H9 (cell line): ENCODE measurements around the gene FAM24A. TPM values are rescaled to one million over a fixed set of nuclear protein-coding genes. Genes with fewer than 3 reads are reported as not detected.

Source experiments
- DNase-seq: peaks from one replicate; pipeline ENCODE4 v3.0.0-alpha.2; 2017
- H2AFZ ChIP-seq: one replicate; pipeline ENCODE4 v1.6.1; 2013; ENCODE audit warnings: mild to moderate bottlenecking, low read length, control low read depth, moderate library complexity
- H2AK5ac ChIP-seq: 2 replicates; pipeline ENCODE4 v1.6.1; 2013; ENCODE audit warnings: low read length, control low read depth, mixed read lengths; ENCODE audit not compliant: insufficient read length
- H2BK120ac ChIP-seq: one replicate; pipeline ENCODE4 v1.6.1; 2013; ENCODE audit warnings: low read depth, mild to moderate bottlenecking, low read length, control low read depth, inconsistent platforms; ENCODE audit not compliant: poor library complexity, severe bottlenecking
- H2BK12ac ChIP-seq: 2 replicates; pipeline ENCODE4 v1.6.1; 2013; ENCODE audit warnings: low read length, control low read depth, mixed read lengths, low read depth; ENCODE audit not compliant: insufficient read length
- H2BK15ac ChIP-seq: 2 replicates; pipeline ENCODE4 v1.6.1; 2013; ENCODE audit warnings: low read depth, low read length, control low read depth
- H2BK20ac ChIP-seq: one replicate; pipeline ENCODE4 v1.6.1; 2013; ENCODE audit warnings: low read depth, mild to moderate bottlenecking, low read length, control low read depth, inconsistent platforms; ENCODE audit not compliant: poor library complexity, severe bottlenecking
- H2BK5ac ChIP-seq: 2 replicates; pipeline ENCODE4 v1.6.1; 2013; ENCODE audit warnings: low read length, control low read depth, mixed read lengths; ENCODE audit not compliant: insufficient read length
- H3K14ac ChIP-seq: 2 replicates; pipeline ENCODE4 v1.6.1; 2013; ENCODE audit warnings: low read length, control low read depth; ENCODE audit not compliant: insufficient read depth
- H3K18ac ChIP-seq: 2 replicates; pipeline ENCODE4 v1.6.1; 2013; ENCODE audit warnings: low read depth, mild to moderate bottlenecking, mixed read lengths, low read length, control low read depth; ENCODE audit not compliant: insufficient read length
- H3K23ac ChIP-seq: 2 replicates; pipeline ENCODE4 v1.6.1; 2013; ENCODE audit warnings: low read length, control low read depth, mixed read lengths, low read depth; ENCODE audit not compliant: insufficient read length
- H3K23me2 ChIP-seq: 2 replicates; pipeline ENCODE4 v1.6.1; 2013; ENCODE audit warnings: low read depth, mild to moderate bottlenecking, mixed read lengths, low read length, control low read depth; ENCODE audit not compliant: insufficient read length, poor library complexity, severe bottlenecking
- H3K27ac ChIP-seq: 2 replicates; pipeline ENCODE4 v1.5.1; 2013; ENCODE audit warnings: low read length, control low read depth, mixed read lengths, low read depth; ENCODE audit not compliant: insufficient read length
- H3K27me3 ChIP-seq: 2 replicates; pipeline ENCODE4 v1.6.1; 2013; ENCODE audit warnings: low read length, control low read depth, inconsistent platforms; ENCODE audit not compliant: insufficient read depth
- H3K4ac ChIP-seq: 2 replicates; pipeline ENCODE4 v1.6.1; 2013; ENCODE audit warnings: low read depth, mild to moderate bottlenecking, control low read depth, inconsistent platforms, low read length, moderate library complexity
- H3K4me1 ChIP-seq: 2 replicates; pipeline ENCODE4 v1.6.1; 2013; ENCODE audit warnings: low read length, control low read depth, inconsistent platforms; ENCODE audit not compliant: insufficient read depth
- H3K4me2 ChIP-seq: 2 replicates; pipeline ENCODE4 v1.6.1; 2013; ENCODE audit warnings: low read length, control low read depth, mixed read lengths; ENCODE audit not compliant: insufficient read length, insufficient read depth
- H3K56ac ChIP-seq: 2 replicates; pipeline ENCODE4 v1.6.1; 2013; ENCODE audit warnings: low read depth, mild to moderate bottlenecking, mixed read lengths, low read length, control low read depth; ENCODE audit not compliant: insufficient read length
- H3K79me1 ChIP-seq: 2 replicates; pipeline ENCODE4 v1.6.1; 2013; ENCODE audit warnings: low read depth, mild to moderate bottlenecking, moderate library complexity, low read length, control low read depth, inconsistent platforms; ENCODE audit not compliant: insufficient read depth, poor library complexity, severe bottlenecking
- H3K79me2 ChIP-seq: 2 replicates; pipeline ENCODE4 v1.6.1; 2013; ENCODE audit warnings: low read length, control low read depth, inconsistent platforms; ENCODE audit not compliant: insufficient read depth
- H3K9ac ChIP-seq: 2 replicates; pipeline ENCODE4 v1.6.1; 2013; ENCODE audit warnings: low read length, control low read depth, mixed read lengths; ENCODE audit not compliant: insufficient read length; ENCODE audit errors: extremely low read depth
- H3K9me3 ChIP-seq: one replicate; pipeline ENCODE4 v1.6.1; 2013; ENCODE audit warnings: low read depth, low read length, inconsistent platforms; ENCODE audit not compliant: control insufficient read depth
- H3T11ph ChIP-seq: one replicate; pipeline ENCODE4 v1.6.1; 2013; ENCODE audit warnings: mild to moderate bottlenecking, low read length, control low read depth, inconsistent platforms
- H4K20me1 ChIP-seq: one replicate; pipeline ENCODE4 v1.6.1; 2013; ENCODE audit not compliant: control insufficient read depth, insufficient read length, insufficient read depth
- H4K5ac ChIP-seq: 2 replicates; pipeline ENCODE4 v1.6.1; 2013; ENCODE audit warnings: low read depth, mild to moderate bottlenecking, mixed read lengths, low read length, control low read depth; ENCODE audit not compliant: insufficient read length
- H4K8ac ChIP-seq: replicated peaks from 2 replicates; pipeline ENCODE4 v1.6.1; 2013; ENCODE audit warnings: low read length, control low read depth, mixed read lengths, low read depth; ENCODE audit not compliant: insufficient read length
- H4K91ac ChIP-seq: 2 replicates; pipeline ENCODE4 v1.6.1; 2013; ENCODE audit warnings: low read depth, mild to moderate bottlenecking, moderate library complexity, mixed read lengths, low read length, control low read depth; ENCODE audit not compliant: insufficient read length
- H3K27ac Mint-ChIP-seq, 3 experiments: 2 replicates in 2 of 3; 3 replicates in 1 of 3; pipeline ENCODE4 v1.8.0; 2020 to 2021; ENCODE audit warnings: mixed read lengths in 3 of 3, mild to moderate bottlenecking in 1 of 3, moderate library complexity in 1 of 3
- H3K27me3 Mint-ChIP-seq: 2 replicates; pipeline ENCODE4 v1.8.0; 2021; ENCODE audit warnings: low read depth, mild to moderate bottlenecking, moderate library complexity, mixed read lengths
- H3K36me3 Mint-ChIP-seq, 3 experiments: 2 replicates in 2 of 3; 3 replicates in 1 of 3; pipeline ENCODE4 v1.8.0; 2020 to 2021; ENCODE audit warnings: low read depth in 3 of 3, mixed read lengths in 3 of 3; ENCODE audit not compliant: insufficient read depth in 1 of 3
- H3K4me1 Mint-ChIP-seq, 2 experiments: 2 replicates each; pipeline ENCODE4 v1.8.0; 2020; ENCODE audit warnings: mixed read lengths in 2 of 2
- H3K4me3 Mint-ChIP-seq, 2 experiments: 2 replicates in 1 of 2; 3 replicates in 1 of 2; pipeline ENCODE4 v1.8.0; 2020 to 2021; ENCODE audit warnings: mild to moderate bottlenecking in 2 of 2, mixed read lengths in 2 of 2, moderate library complexity in 1 of 2
- H3K9me3 Mint-ChIP-seq, 2 experiments: 2 replicates in 1 of 2; 3 replicates in 1 of 2; pipeline ENCODE4 v1.8.0; 2020; ENCODE audit warnings: mild to moderate bottlenecking in 2 of 2, mixed read lengths in 2 of 2, moderate library complexity in 1 of 2
- total RNA-seq: library from RNA; stranded (reverse); gene quantifications from 2 replicates; pipeline ENCODE4 v1.2.1, GENCODE V29; 2021
- TF ChIP-seq, protein P1 (sequence below): fragments of 200-600 bp; sonication (generic); conservative IDR thresholded peaks from 3 replicates; pipeline ENCODE4 v1.8.0; 2021; ENCODE audit warnings: antibody characterized with exemption, mild to moderate bottlenecking

Gene FAM24A
- total RNA-seq, 1 experiment from 2014 or later: not detected

DNA sequence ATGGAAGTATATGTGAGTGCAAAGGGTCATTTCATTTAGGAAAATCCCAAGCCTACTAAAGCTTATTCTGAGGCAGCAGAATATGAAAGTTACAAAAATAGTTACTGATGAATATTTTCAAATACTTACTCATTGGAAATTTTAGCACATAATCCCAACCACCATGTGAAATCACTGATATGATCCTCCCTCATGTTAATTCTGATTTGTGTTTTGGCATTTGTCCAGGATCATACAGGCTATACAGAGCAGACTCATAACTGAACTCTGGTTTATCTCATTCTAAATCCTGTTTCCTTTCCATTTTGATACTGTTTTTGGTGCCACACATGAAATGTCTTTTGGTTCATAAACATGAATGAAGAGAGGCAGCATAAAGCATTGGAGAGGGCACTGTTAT lies 27.6 kb upstream of the FAM24A start:
- H3K23ac ChIP-seq: no peak overlapping the region
- H3K18ac ChIP-seq: no peak overlapping the region
- peaks cover 1% of the 10 kb centered on the region for H3K27me3 Mint-ChIP-seq
- H3K4me1 Mint-ChIP-seq: peaks cover 11 to 17% of the 10 kb centered on the region in 2 experiments
- H3K27ac Mint-ChIP-seq: no peak overlapping the region
- H3K23me2 ChIP-seq: no peaks in the 10 kb centered on the region
- no peak overlapping the region for H3K9ac ChIP-seq
- no peak overlapping the region for H2BK120ac ChIP-seq
- H4K20me1 ChIP-seq: no peaks in the 10 kb centered on the region
- H3K36me3 Mint-ChIP-seq: no peaks in the 10 kb centered on the region
- no peak overlapping the region for H4K91ac ChIP-seq
- no peak overlapping the region for H3K4ac ChIP-seq
- H2BK5ac ChIP-seq: no peak overlapping the region
- no peak overlapping the region for H3K56ac ChIP-seq
- H2BK20ac ChIP-seq: no peak overlapping the region
- no peak overlapping the region for H2AFZ ChIP-seq
- DNase-seq: no peak
- no peak overlapping the region for H3K14ac ChIP-seq
- no peaks in the 10 kb centered on the region for H3K9me3 ChIP-seq
- H3K9me3 Mint-ChIP-seq: no peaks in the 10 kb centered on the region
- H3K4me3 Mint-ChIP-seq: no peak overlapping the region
- H3K4me2 ChIP-seq: no peak overlapping the region
- H2AK5ac ChIP-seq: no peak overlapping the region
- H3K4me1 ChIP-seq: no peaks in the 10 kb centered on the region
- no peak overlapping the region for H4K5ac ChIP-seq
- H3K27ac ChIP-seq: no peak overlapping the region
- H3K27me3 ChIP-seq: no peaks in the 10 kb centered on the region
- no peaks in the 10 kb centered on the region for H3K79me2 ChIP-seq
- no peaks in the 10 kb centered on the region for H3K79me1 ChIP-seq
- H4K8ac ChIP-seq: no peak overlapping the region
- no peak overlapping the region for H2BK15ac ChIP-seq
- H3T11ph ChIP-seq: no peak overlapping the region
- TF ChIP-seq, protein P1, sequence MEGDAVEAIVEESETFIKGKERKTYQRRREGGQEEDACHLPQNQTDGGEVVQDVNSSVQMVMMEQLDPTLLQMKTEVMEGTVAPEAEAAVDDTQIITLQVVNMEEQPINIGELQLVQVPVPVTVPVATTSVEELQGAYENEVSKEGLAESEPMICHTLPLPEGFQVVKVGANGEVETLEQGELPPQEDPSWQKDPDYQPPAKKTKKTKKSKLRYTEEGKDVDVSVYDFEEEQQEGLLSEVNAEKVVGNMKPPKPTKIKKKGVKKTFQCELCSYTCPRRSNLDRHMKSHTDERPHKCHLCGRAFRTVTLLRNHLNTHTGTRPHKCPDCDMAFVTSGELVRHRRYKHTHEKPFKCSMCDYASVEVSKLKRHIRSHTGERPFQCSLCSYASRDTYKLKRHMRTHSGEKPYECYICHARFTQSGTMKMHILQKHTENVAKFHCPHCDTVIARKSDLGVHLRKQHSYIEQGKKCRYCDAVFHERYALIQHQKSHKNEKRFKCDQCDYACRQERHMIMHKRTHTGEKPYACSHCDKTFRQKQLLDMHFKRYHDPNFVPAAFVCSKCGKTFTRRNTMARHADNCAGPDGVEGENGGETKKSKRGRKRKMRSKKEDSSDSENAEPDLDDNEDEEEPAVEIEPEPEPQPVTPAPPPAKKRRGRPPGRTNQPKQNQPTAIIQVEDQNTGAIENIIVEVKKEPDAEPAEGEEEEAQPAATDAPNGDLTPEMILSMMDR: no peak
- H2BK12ac ChIP-seq: no peak overlapping the region
